Astrocyte of the cerebellum (primary cell): ENCODE results near the gene COL4A6.

ENCODE experiments used
- DNase-seq: peaks from one replicate; pipeline ENCODE4 v3.0.0-alpha.2; 2011; ENCODE audit warnings: low read depth
- H3K4me3 ChIP-seq: 2 replicates; pipeline ENCODE4 v1.5.1; 2011; ENCODE audit warnings: mild to moderate bottlenecking, low read depth, low read length, moderate library complexity
- CTCF ChIP-seq: IDR thresholded peaks from 2 replicates; pipeline ENCODE4 v1.5.1; 2012; ENCODE audit warnings: low read length, low read depth, moderate library complexity, mild to moderate bottlenecking; ENCODE audit errors: missing control alignments
- in situ Hi-C: cut with HindIII; loops from 2 replicates; pipeline ENCODE4 v1.10.0; 2017; ENCODE audit warnings: low sequenced_read_pairs

COL4A6 gene

DNA sequence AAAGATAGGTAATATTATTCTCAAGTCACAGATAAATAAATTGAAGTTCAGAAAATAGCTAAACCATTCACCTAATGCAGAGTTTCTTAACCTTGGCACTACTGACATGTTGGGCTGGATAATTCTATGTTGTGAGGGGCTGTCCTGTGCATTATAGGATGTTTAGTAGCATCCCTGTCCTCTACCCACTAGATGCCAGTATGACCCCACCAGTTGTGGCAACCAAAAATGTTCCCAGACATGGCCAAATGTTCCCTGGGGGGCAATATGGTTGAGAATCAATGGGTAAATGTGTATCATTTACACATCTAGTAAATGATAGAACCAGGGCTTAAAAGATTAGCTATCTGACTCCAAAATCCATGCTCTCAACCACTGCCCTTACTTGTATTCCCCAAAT, 140.9 kb downstream of the COL4A6 start:
- TF ChIP-seq CTCF, result no peak
- DNase-seq, result no peak
- in situ Hi-C loops, result no loop called here
- no peak overlapping the region for H3K4me3 ChIP-seq

- no peak for DNase-seq
- in situ Hi-C loops, result no loop called here
- no peak for TF ChIP-seq CTCF
- no peak overlapping the region for H3K4me3 ChIP-seq
Observed at GRCh38 chrX:108292053-108292452, 146.2 kb downstream of the COL4A6 start.

DNA sequence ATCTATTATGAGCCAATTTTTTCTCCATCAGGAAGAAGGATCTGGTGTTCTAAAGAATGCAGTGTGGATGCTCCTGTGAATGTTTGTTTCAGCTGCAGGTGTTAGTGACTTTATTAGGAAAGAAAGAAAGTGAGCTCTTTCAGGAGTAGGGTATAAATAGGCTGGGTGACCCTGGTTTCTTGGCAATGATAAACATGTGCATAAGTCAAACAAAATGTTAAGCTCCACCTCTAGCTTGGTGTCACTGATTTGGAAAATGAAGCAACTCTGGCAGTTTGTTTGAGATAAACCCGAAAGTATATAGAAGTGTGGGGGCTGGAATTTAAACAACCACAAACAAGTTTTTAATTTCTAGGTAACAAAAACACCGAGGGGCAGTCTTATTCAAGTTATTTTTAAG, 152.3 kb downstream of the COL4A6 start:
- DNase-seq, result no peak
- no peak for TF ChIP-seq CTCF
- no peak overlapping the region for H3K4me3 ChIP-seq
- in situ Hi-C loops, result no loop called here

- no peak for TF ChIP-seq CTCF
- in situ Hi-C loops, result no loop called here
- no peak for DNase-seq
- H3K4me3 ChIP-seq, result no peak overlapping the region
Observed at GRCh38 chrX:108285356-108285755, 152.9 kb downstream of the COL4A6 start.

DNA sequence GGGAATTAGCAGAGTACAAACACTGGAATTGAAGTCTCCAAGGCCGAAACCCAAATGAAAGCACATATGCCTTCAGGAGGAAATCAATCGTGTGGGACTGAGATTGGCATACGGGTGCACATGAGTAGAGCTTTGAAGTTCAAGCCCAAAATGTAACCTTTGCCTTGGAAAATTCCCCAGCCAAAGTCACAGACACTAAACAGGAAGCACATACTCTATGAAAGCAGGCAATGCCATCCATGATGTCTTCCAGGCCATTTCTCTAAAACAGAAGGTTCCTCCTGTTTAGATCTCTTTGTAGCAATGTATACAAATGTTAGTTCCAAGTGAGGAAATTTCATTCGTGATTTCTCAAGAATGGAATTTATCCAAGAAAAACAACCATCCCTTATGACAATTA, 162.5 kb downstream of the COL4A6 start:
- no peak for DNase-seq
- H3K4me3 ChIP-seq, result no peak overlapping the region
- TF ChIP-seq CTCF, result no peak
- in situ Hi-C loops, result no loop called here

GRCh38 chrX:108271397-108271787, 166.8 kb downstream of the COL4A6 start:
- no peak for TF ChIP-seq CTCF
- no peak for DNase-seq
- no peak overlapping the region for H3K4me3 ChIP-seq
- in situ Hi-C loops, result no loop called here

DNA sequence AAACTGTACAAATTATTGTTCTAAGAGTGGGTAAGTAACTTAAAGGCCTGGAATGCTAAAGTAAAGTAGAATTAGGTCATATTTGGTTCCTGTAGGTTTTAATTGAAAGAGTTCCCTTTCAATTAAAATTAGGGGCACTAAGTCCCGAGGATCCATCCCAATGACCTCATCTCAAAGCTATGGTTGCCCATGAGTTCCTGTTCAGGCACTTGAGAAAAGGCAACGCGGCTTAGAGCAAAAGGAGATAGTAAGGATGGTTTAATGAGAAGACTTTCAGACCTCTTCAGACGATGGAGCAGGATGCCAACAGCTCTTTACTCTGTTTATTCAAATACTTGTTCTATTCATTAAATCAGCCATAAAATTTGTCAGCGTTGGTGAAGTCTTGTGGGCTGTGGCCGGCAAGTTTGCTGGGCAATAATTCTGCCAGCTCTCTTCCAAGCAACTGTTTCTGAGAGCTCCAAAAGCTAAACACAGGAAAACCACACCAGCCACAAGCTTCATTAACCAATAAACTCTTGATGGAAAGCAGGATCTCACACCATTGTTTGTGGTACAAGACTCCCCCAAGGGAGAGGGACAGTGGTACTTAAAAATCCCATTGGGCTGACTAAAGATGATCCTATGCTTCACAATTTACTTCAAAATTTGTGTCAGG, 167.4 kb downstream of the COL4A6 start:
- peak; percentile 68 for DNase-seq
- no peak for TF ChIP-seq CTCF
- in situ Hi-C loops, result no loop called here
- H3K4me3 ChIP-seq, result no peak overlapping the region
